Peyer's patch (tissue), 4 donors: ENCODE results near the gene CLDN16.

ENCODE experiments used
- POLR2A ChIP-seq, 2 donors: fragments of 450-650 bp; IDR thresholded peaks; one replicate each; pipeline ENCODE4 v1.5.1; 2017; ENCODE audit warnings: antibody characterized with exemption in 2 of 2, mild to moderate bottlenecking in 2 of 2, moderate library complexity in 2 of 2
- TF ChIP-seq, protein P1 (sequence below), 6 experiments: fragments of 450-650 bp in 4 of 6; fragments of 200-600 bp in 2 of 6; sonication (generic) in 1 of 6; IDR thresholded peaks; one replicate each; pipeline ENCODE4 v1.5.1; 2017 to 2019; ENCODE audit warnings: antibody characterized with exemption in 6 of 6, mild to moderate bottlenecking in 3 of 6, moderate library complexity in 1 of 6

DNA sequence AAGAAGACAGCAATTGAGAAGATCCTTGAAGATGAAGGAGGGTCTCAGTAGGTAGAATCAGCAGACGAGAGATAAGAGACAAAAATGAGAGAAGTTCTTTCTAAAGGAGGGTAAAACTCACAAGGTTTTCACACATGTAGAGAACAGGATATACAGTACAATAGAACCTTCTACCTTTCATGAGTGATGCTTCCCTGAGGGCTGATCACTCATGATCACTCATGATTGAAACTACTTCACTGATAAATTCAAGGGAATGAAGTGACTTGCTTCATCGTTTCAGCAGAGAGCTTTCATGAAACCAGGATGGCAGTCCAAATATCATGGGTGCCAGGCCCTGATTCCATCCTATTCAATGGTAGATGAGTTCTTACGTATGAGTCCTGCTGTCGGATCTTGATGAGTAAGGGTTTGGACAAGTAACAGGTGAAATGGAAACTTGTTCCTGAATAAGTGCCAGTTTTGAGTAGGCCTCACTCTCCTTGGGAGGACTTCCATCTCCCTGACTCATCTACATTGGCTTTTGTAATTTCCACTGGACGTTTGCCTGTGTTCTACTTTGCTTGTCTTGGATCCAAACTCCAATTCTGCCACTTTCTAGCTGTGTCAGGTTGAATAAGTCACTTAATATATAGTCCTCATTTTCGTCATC lies 9.6 kb upstream of the CLDN16 start:
- TF ChIP-seq, protein P1, sequence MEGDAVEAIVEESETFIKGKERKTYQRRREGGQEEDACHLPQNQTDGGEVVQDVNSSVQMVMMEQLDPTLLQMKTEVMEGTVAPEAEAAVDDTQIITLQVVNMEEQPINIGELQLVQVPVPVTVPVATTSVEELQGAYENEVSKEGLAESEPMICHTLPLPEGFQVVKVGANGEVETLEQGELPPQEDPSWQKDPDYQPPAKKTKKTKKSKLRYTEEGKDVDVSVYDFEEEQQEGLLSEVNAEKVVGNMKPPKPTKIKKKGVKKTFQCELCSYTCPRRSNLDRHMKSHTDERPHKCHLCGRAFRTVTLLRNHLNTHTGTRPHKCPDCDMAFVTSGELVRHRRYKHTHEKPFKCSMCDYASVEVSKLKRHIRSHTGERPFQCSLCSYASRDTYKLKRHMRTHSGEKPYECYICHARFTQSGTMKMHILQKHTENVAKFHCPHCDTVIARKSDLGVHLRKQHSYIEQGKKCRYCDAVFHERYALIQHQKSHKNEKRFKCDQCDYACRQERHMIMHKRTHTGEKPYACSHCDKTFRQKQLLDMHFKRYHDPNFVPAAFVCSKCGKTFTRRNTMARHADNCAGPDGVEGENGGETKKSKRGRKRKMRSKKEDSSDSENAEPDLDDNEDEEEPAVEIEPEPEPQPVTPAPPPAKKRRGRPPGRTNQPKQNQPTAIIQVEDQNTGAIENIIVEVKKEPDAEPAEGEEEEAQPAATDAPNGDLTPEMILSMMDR (IDR thresholded peaks at IDR 0.05), result no peak
- TF ChIP-seq POLR2A (IDR thresholded peaks at IDR 0.05), result no peak
